DMS153 treated with DMSO at 0.1 percent for 48 hours (cell line): ENCODE results near the gene PRDM16.

Experiments used
- DNase-seq: peaks from one replicate; lab custom pipeline; 2025; ENCODE audit not compliant: unreplicated experiment; lab: John Stamatoyannopoulos, UW

The PRDM16 gene

DNA sequence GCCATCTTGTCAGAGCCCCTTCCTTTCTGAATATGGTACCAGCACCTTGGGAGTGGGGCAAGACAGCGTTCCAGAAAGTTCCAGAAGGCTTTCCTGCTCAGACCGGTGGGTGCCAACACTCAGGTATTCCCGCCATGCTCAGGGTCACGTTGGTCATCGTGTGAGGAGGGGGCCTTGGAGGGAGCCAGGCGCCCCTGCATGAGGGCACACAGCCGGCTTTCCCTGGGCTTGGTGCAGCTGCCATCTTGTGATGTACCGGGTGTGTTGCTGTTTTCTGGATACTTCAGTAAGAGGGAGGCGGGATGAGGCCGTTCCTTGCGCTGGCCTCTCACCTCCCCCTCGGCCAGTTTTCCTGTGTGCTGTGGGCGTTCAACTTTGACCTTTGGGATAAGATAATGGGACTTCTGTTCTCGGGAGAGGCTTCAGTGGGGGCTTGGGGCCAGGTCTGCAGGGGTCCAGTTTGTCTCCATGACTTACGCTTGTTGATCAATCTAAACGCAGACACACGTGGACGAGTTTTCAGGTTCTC is 69.7 kb downstream of the PRDM16 start:
- no peak for DNase-seq

DNA sequence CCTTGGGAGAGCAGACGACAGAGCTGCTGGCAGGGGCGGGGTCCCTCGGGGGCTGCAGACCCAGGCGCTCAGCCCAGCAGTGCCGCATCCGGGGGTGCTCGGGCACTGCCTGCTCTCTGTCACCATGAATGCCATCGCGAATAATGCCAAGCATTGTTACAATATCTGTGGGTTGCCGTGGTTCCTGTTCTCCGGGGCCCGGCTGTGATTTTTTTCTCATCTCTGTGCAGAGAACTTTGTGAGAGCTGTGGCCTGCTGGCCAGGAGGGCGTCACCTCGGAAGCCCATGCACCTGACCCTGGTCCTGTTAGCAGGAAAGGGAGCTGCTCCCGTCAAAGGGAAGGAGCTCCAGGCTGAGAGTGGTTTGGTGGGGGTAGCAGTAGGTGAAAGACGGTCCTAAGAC is 70.4 kb downstream of the PRDM16 start:
- no peak for DNase-seq

DNA sequence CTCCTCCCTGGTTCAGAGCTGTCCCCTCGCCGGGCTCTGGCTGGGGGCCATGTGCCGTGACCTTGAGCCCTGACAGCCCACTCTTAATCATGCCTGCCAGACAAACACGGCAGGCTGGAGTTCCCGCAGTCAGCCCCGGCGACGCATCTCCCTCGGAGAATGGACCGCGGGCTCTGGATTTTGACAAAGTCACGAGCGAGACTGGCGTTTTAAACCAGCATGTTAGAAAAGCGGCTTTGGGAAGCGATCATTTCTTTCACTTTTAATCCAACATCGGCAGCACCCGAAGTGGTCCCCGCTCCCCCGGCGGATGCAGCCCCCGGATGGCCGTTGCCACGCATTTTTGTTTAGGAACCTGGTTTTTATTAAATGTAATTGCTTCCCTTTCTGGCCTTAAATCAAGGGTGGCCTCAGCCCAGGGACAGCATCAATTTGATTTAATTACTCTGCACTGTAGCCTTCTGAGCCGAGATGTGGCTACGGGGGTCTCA is 70.9 kb downstream of the PRDM16 start:
- DNase-seq: no peak

DNA sequence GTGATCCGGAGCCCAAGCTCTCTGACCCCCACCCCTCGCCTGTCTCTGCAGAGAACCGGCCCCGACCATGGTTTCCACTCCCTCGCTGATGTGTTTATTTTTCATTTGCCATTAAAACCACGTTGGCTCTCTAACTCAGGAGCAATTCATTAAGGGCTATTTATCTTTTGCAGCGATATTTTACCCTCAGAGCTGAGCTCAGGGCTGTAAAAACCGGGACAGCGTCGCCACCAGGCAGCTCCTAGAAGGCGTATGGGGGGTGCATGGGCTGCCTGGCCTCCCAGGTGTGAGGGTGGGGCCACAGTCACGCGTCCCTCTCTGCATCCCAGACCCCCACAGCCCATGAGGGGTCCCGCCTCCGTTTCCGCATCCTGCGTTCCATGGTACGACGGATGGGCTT is 71.4 kb downstream of the PRDM16 start:
- no peak for DNase-seq

DNA sequence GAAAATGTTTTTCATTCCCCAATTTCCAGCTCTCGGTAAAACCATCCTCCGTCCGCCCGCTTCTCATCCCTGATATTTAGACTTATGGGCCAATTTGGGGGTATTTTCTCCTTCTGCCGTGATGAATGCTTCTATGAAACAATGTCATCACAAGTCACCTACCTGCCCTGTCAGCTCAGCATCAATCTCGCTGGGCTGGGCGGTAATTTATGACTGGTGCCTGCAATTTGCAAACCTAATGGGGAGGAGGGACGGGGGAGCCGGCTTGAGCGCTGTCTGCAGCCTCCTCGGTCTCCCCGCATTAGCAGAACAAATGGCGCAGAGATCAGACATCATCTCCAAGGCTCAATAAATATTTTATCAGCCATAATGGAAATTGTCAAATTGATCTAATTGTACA is 72.1 kb downstream of the PRDM16 start:
- no peak for DNase-seq

DNA sequence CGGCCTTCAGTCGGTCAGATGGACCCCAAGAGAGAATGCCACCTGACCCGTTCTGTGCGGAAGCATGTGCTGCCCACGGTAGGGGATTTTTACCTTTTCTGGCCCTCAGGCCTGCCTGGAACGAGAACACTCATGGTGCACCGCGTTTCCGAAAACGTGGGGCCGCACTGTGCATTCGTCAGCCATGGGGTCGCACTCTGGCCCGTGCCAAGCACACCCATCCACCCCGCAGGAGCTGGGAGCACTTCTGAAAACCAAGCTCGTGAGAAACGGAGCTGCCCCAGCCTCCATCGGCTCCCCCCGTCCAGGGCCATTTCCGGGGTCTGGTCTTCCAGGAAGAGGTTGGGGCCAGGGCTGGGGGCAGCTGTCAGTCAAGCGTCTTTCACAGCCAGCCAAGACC is 72.8 kb downstream of the PRDM16 start:
- no peak for DNase-seq

DNA sequence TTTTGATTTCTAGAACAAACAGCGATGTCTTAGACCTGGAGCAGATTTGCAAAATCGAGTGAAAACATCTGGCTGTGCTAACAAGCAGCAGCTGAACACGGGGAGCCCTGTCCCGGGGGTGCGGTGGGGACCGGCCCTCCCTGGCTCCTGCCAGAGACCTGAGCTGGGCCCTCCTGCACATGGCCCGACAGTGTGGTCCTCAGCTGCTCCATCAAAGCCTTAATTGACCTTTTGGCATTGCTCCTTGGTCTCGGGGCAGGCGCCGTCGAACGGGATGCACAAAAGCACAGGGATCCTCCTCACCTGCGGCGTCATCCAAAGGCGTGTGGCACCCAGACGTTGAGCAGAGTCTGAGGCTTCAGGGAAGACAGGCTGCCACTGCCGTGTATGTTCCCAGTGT is 73.2 kb downstream of the PRDM16 start:
- DNase-seq: no peak

DNA sequence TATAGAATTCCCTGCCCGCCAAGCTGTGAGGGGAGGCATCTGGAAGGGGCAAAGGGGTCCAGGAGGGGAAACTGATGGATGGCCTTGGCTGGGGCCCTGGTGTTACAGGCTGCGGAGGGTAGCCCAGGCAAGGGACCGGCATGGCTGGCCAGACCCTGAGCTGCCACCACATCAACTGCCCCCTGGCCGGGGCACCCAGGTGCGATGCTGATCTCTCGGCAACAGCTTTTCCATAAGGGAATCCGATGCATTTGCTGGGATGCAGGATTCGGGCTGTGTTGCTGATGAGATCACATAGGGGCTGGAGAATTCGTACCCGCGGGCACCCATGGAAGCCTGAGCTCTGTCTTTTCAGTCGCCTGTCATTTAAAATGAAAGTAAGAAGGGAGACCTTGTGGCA is 73.7 kb downstream of the PRDM16 start:
- DNase-seq: no peak

DNA sequence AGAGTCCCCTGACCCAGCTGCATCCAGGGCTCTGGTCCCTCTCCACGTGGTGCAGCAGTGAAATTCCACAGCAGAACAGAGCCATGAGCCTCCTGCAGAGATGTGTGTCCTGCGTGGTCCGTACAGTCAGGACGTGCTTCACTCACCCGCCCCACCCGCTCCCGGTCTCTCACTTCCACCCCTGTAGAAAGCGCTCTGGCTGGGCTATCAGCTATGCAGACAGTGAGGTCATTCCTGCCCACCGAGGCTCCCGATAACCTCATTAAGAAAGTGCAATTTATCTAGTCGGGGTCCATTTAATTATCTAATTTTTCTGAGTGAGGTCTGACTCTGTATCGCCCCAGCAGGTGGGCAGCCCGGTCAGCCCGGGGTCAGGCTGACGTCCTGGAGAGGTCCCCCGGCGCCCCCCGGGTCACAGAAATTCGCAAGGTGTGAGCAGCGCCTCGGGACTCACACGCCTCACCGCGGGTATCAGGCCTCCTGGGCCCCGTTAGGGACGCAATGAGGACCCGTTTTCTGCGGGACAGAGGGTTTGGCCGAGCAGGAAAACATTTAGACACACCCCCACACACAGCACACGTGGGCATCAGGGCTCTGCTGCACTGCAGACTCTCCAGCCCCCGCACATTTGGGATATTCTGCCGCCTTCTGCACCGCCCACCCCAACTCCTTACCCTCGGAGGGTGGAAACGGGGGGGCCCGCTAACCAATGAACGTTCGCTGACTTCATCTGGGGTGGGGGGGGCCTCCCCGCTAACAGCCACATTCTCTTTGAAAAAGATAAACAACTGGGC is 76.7 kb downstream of the PRDM16 start:
- DNase-seq: no peak

DNA sequence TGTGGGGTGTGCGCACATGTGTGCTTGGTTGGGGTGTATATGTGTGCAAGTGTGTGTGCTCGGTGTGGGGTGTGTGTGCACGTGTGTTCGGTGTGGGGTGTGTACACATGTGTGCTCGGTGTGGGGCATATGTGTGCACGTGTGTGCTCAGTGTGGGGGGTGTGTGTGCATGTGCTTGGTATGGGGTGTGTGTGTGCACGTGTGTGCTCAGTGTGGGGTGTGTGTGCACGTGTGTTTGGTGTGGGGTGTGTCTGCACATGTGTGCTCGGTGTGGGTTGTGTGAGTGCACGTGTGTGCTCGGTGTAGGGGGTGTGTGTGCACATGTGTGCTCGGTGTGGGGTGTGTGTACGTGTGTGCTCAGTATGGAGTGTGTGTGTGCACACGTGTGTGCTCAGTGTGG is 77.5 kb downstream of the PRDM16 start:
- no peak for DNase-seq

DNA sequence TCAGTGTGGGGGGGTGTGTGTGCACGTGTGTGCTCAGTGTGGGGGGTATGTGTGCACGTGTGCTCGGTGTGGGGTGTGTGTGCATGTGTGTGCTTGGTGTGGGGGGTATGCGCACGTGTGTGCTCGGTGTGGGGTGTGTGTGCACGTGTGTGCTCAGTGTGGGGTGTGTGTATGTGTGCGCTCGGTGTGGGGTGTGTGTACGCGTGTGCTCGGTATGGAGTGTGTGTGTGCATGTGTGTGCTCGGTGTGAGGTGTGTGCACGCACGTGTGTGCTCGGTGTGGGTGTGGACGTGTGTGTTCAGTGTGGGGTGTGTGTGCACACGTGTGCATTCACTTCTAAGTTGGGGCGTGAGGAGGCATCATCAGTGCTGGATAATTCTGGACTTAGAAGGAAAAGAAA is 77.9 kb downstream of the PRDM16 start:
- no peak for DNase-seq

DNA sequence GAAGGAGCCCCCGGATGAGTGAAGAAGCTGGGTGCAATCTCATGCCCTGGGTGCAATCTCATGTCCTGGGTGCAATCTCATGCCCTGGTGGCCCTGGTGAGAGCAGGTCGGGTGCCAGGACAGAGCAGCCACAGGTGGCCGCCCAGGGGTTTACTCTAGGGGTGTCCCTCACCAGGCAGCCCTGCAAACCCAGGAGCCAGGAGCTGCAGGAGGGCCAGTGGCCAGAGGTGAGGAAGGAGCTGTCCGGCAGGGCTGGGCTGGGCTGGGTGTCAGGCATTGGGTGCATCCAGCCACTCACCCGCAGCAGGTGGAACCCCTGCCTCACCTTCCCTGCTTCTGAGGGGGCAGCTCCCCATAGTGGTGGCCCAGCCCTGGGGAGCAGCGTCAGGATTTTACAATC is 79.2 kb downstream of the PRDM16 start:
- DNase-seq: no peak

DNA sequence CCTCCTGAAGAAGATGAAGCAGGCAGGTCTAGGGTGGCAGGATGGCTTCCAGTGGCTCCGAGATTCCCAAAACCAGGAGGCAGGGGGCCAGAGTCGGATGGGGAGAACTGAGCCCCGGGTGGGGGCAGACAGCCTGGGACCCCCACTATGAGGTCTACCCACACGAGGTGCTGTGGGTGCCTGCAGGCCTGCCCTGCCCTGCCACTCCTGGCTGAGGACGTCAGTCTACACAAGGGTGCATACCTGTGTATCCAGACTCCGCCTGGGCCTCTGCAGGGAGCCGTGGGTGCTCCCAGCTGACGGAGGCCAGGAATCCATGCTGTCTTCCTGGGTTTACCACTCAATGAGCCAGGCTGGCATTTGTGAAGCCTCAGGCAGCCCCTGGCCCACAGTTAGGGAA is 80.3 kb downstream of the PRDM16 start:
- no peak for DNase-seq

DNA sequence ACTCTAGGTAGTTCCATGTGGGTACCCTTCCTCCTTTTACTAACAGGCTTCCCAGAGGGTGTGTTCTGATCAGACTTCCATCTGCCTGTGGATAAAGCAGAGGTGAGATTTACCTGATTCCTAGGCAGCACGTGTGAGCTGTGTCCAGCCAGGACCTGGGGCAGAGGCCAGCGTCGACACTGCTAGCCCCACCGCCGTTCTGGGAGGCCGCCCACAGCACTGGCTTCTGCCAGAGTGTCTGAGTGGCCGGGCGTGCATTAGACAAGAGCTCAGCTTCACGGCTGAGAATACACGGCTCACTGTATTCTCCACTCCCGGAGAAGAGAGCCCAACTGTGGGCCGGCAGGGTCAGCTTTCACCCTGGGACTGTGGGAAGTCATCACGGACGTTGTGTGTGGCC is 82.5 kb downstream of the PRDM16 start:
- no peak for DNase-seq

DNA sequence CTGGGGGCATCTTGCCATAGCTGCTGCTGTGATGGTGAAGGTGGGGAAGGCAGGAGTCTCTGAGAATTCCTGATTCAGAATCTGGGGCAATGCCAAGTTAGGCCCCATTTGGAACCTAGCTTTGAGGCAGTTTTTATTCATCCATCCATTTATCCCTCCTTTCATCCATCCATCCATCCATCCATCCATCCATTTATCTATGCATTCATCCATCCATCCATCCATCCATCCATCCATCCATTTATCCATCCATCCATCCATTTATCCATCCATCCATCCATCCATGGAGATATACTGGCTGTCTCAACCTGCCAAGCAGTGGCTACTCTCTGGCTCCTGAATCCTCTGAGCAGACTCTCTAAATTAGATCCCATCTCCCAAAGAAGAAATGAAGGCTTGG is 83.1 kb downstream of the PRDM16 start:
- DNase-seq: no peak

DNA sequence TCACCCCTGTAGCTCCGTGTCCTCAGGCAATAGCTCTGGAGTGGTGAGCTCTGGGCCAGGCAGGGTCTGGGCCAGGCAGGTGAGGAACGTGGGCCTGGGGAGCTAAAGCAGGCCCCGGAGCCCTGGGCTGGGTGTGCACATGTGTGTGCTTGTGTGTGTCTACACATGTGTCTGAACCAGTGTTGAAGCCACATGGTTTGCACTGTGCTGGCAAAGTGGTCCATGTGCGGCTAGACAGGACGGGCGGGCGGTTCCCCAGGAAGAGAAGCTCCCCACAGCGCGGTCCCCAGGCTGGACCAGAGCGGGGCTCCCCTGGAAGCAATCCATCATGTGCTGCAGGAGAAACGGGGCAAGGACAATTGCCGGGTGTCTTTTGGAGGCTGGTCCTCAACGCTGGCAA is 84.2 kb downstream of the PRDM16 start:
- no peak for DNase-seq

DNA sequence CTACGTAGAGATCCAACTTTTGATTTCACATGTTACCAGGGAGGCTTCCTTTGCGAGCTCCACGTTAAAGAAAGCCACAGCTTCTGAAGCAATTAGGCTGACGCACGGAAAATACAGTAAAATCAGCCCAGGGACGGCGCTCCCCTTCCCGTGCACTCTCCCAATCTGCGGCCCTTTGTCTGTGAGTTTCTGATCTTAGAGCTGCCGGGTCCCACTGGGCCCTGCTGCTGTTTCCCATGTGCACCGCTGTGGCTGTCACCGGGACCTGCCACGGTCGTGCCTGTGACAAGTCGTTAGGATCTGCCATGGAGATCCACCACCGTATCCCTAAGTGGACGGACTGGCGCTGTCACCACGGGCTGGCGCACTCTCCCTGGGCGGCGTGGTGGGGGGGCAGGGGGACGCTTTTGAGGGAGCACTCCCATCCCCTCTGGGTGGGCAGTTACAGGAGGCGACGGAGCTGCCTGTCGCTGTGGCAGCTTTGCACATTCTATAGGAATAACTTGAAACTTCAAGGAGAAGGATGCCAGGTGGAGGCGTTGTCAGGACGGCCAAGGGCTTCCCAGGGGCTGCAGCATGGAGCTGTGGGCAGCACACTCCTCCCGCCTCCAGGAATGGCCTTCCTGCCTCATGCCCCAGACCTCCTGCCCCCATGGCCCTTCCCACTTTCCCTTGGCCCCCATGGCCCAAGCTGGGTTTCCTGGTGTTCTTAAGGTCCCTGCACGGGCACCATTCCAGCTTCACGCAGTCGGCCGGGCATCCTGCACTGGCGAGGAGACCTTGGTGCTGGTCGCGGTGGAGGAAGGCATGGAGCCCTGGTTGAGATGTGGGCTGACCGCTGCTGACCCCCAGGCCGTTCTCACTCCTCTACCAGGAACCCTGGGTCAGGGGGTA is 85.1 kb downstream of the PRDM16 start:
- DNase-seq: no peak

DNA sequence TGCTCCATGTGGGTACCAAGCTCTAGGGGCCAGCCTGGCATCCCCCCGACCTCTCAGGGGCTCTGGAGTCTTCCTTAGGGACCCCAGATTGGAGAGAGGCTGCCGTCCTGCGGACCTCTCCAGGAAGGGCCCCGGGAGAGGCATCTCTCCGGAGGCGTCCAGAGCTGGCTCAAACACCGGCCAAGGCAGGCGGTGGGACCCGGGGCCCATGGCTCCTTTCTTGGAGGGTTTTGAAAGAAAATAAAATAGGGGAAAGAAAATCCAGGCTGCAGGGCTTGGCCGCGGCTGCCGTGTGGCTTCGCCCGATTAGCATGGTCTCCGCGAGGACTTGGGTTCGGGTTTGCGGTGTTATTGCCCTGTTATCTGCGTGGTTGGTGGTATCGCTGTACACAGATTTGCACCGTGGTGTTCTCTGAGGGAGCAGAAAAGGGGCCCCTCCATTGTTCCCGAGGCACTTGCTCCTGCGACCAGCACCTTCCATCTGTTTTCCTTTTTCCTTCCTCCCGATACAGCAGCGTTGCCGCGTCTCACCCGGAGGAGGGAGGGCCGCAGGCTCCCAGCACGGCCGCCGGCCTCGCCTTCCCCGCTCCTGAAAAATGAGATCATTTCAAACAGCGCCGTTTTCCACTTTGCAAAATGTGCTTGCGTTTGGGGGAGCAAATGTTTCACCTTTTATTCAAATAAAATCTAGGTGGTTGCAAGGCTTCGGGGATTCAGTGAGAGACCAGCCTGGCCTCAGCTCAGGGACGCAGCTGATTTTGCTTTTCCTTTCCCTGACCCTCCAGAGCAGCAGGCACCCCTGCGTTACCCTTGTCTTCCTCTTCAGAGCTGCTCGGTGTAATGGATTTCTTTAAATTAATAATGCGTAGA is 86.3 kb downstream of the PRDM16 start:
- DNase-seq: no peak

DNA sequence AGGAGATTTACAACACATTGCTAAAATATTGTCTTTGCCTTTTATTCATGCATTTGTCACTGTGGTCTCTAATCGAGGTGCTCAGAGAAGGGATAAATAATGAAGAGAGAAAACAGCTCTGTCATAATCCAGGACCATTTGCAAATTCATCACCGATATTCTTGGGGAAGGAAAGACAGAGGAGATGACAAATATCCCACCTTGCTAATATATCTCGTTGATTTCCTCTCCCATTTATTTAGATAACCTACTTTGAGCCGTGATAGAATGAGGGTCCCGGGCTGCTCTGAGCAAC is 86.9 kb downstream of the PRDM16 start:
- DNase-seq: no peak

DNA sequence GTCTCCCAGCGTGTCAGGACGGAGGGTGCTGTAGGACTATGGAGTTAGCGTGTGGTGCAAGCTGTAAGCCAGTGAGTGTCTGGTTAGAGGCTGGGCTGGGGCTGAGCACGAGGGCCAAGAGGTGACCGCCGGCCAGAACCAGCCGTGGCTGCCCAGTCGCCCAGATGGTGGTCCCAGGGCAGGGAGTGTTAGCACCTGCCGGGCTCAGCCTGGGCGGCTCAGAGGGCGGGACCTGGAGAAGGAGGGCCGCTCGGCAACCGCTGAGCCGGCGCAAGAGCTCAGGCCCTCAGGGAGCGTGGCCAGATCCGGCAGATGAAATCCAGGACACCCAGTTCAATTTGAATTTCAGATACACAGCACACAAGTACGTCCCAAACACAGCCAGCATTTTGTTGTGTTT is 87.9 kb downstream of the PRDM16 start:
- no peak for DNase-seq

DNA sequence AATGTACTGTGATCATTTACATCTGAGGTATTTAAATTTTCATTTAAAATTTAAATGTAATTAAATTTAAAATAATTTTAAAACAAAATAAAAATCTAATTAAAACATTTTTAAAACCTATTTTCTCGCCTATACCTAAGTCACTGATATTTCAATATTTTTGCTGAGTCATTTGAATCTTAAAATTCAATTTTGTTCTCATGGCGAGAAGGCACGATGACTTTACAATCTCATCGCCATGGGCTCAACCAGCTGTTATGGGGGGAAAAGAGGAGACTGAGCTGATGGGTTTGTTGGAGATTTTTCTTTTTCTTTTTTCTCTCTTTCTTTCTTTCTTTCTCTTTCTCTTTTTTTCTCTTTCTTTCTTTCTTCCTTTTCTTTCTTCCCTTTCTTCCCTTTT is 89.3 kb downstream of the PRDM16 start:
- DNase-seq: no peak
